Chondrocyte (in vitro differentiated cells): ENCODE measurements around the gene EXOC5. TPM values are rescaled to one million over a fixed set of nuclear protein-coding genes. Genes with fewer than 3 reads are reported as not detected.

Experiments
- DNase-seq: peaks from one replicate; pipeline ENCODE4 v3.0.0; 2021; ENCODE audit warnings: mixed read lengths, low spot score
- H3K27ac Mint-ChIP-seq: one replicate; pipeline ENCODE4 v1.8.0; 2021; ENCODE audit warnings: mild to moderate bottlenecking, moderate library complexity, mixed read lengths; ENCODE audit not compliant: unreplicated experiment
- H3K27me3 Mint-ChIP-seq: 2 replicates; pipeline ENCODE4 v1.8.0; 2021; ENCODE audit warnings: low read depth, mixed read lengths
- H3K36me3 Mint-ChIP-seq: 2 replicates; pipeline ENCODE4 v1.8.0; 2021; ENCODE audit warnings: low read depth, mixed read lengths
- H3K4me1 Mint-ChIP-seq: 2 replicates; pipeline ENCODE4 v1.8.0; 2021; ENCODE audit warnings: low read depth, mild to moderate bottlenecking, mixed read lengths
- H3K4me3 Mint-ChIP-seq: one replicate; pipeline ENCODE4 v1.8.0; 2021; ENCODE audit warnings: mild to moderate bottlenecking, moderate library complexity, mixed read lengths; ENCODE audit not compliant: unreplicated experiment
- H3K9me3 Mint-ChIP-seq: 2 replicates; pipeline ENCODE4 v1.8.0; 2021; ENCODE audit warnings: low read depth, mixed read lengths
- total RNA-seq: library from RNA; stranded (reverse); gene quantifications from 3 replicates; pipeline ENCODE4 v1.2.1, GENCODE V29; 2021
- TF ChIP-seq, protein P1 (sequence below): fragments of 200-600 bp; sonication (generic); IDR thresholded peaks from 2 replicates; pipeline ENCODE4 v1.5.0; 2021; ENCODE audit warnings: antibody characterized with exemption, mild to moderate bottlenecking, moderate library complexity

EXOC5 gene
- total RNA-seq, 1 donor from 2014 or later, result 86.6 TPM

DNA sequence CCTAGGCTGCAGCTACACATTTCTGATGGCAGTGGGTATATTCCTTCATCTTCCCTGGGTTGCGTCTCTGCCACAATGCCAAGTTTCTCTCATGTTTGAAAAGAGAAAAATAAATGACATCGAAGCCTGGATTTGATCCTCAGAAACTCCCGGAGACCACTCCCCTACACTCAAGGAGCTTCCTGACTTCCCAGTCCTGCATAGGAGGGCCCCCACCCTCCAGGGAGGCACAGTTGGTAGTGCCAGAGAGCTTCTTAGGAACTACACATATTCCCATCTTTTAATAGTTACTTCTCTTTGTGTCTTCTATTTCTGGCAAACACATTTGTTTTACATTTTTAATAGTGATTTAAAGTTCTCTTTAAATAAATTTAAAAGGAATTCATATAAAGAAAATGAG lies 30.8 kb upstream of the EXOC5 start:
- no peak overlapping the region for H3K4me3 Mint-ChIP-seq
- no peak for DNase-seq
- TF ChIP-seq, protein P1, sequence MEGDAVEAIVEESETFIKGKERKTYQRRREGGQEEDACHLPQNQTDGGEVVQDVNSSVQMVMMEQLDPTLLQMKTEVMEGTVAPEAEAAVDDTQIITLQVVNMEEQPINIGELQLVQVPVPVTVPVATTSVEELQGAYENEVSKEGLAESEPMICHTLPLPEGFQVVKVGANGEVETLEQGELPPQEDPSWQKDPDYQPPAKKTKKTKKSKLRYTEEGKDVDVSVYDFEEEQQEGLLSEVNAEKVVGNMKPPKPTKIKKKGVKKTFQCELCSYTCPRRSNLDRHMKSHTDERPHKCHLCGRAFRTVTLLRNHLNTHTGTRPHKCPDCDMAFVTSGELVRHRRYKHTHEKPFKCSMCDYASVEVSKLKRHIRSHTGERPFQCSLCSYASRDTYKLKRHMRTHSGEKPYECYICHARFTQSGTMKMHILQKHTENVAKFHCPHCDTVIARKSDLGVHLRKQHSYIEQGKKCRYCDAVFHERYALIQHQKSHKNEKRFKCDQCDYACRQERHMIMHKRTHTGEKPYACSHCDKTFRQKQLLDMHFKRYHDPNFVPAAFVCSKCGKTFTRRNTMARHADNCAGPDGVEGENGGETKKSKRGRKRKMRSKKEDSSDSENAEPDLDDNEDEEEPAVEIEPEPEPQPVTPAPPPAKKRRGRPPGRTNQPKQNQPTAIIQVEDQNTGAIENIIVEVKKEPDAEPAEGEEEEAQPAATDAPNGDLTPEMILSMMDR, result no peak
- no peaks in the 10 kb centered on the region for H3K36me3 Mint-ChIP-seq
- no peak overlapping the region for H3K27ac Mint-ChIP-seq
- no peaks in the 10 kb centered on the region for H3K9me3 Mint-ChIP-seq
- H3K27me3 Mint-ChIP-seq, result peaks cover 6% of the 10 kb centered on the region
- H3K4me1 Mint-ChIP-seq, result no peaks in the 10 kb centered on the region

DNA sequence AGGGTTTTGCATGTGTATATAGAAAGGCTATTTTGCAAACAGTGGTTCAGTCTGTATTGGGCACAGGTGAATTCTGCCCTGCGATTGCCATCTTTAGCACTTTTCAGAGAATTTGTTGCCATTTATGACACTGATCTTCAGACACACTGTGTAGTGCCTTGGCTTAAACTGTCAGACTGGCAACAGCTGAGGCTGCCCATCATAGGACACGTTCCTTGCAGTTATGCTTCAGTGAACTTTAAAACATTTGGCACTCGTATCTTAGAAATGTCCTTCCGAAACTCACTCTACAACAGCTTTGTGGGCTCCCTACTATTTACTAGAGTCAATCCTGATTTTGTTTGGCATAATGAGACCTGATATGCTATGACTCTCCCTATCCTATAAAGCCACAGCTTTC lies 29.1 kb upstream of the EXOC5 start:
- no peak overlapping the region for H3K4me3 Mint-ChIP-seq
- H3K36me3 Mint-ChIP-seq, result no peaks in the 10 kb centered on the region
- no peak overlapping the region for H3K27ac Mint-ChIP-seq
- no peaks in the 10 kb centered on the region for H3K9me3 Mint-ChIP-seq
- H3K4me1 Mint-ChIP-seq, result no peaks in the 10 kb centered on the region
- TF ChIP-seq, protein P1, result no peak
- DNase-seq, result no peak
- no peaks in the 10 kb centered on the region for H3K27me3 Mint-ChIP-seq

DNA sequence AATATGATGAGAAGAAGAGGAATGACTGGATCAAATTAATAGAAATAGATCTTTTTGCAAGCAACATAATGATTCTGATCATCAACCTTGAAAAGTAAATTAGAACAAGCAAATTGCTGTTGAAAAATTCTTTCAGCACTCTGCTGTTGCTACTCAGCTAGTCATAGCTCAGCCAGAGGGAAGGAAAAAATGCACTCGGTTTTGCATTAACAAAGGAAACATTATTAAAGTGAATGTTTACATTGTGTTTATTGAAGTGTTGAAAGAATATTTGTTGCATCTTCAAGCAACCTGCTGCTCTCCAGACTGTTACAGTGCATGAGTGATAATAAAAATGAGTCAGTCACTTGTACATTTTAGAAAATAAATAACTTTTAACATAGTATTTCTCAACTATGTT lies 26.5 kb upstream of the EXOC5 start:
- Mint-ChIP-seq H3K27me3 (no peaks in the 10 kb centered on the region), H3K9me3 (no peaks in the 10 kb centered on the region), H3K4me1 (no peaks in the 10 kb centered on the region), H3K36me3 (peaks cover 2% of the 10 kb centered on the region), H3K4me3 (no peak overlapping the region), H3K27ac (no peak overlapping the region)
- TF ChIP-seq, protein P1, result no peak
- no peak for DNase-seq

DNA sequence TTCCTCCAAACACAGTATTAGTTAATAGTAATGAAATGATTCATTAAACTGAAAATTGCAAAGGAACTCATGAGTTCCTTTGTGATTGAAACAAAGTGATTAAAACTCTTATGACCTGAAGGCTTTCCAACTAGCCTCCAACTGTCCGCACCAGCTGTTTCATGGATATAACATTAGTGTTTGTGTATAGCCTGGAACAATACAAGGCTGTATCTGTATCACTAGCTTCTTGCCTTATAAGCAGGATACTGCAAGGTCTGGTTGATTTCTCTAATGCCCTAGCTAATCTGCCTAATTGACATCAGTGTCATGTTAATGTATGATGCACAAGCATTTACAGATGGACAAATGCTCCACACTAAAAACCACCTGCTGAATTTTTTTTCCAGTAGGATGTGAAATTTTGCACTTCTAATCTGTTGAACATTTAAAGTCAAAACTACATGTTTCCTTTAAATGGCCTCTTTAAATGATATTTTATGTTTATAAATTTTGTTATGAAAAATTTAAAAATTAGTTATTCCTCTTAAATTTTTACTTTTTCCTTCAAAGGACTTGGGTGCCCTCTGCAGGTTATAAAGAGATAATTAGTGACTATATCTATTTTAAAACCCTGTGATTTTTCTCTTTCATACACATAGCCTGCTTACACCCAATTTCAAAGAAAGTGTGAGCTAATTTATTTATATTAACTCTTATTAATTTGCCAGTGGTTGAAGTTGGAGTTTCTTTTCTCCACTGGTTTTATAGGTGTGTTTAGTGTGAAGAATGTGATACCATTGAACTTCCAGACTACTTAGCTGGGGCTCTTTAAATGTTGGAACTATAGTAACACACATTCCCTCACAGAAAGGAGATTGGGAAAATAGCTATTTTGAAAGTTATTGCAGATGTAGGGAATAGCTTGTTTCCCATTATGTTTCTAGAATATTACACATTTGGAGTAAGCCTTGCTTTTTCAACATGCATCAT lies 25.4 kb upstream of the EXOC5 start:
- Mint-ChIP-seq H3K4me1 (no peaks in the 10 kb centered on the region), H3K27me3 (no peaks in the 10 kb centered on the region), H3K36me3 (peaks cover 3% of the 10 kb centered on the region), H3K27ac (no peak overlapping the region), H3K4me3 (no peak overlapping the region), H3K9me3 (no peaks in the 10 kb centered on the region)
- TF ChIP-seq, protein P1, result peak; percentile 83
- no peak for DNase-seq

DNA sequence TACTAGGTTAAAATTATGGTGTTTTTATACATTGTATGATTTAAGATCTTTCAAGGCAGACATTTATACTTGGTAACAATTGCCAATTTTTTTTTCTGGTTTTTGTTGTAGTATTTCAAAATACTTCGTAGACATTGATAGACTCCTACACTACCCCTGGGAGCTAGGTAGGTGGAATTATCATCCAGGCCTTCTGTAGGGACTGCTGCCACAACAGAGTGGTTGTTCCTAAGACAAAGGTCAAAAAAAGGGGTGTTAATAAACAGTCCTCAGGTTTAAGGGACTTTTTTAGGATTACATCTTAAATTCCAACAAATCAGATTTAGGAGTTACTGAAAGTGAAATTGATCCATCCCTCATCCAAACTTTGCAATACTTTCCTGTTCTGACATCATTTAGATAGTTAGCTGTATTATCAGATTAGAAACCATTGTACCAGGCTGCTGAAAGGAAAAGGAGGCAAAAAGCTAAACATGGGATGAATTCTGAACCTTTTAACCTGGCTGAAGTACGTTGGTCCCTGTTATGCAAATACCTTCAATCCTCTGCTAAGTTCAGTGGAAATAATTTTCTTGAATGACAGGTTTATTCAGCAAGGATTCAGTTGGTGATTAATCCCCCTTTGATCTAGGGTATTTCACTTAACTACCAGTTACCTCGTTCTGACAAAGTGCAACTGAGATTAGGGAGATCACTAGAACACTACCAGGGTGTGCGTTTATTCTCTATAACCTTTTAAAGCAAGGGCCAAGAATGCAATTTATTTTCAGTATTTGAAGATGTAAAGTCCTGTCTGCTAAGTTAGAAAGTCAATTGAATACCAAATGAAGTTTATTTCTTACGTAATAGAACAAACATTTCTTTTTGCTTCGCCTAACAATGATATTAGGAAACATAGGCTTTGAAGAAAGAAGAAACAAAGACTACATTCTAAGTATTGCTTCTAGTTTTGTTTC lies 23.3 kb upstream of the EXOC5 start:
- Mint-ChIP-seq H3K9me3 (no peaks in the 10 kb centered on the region), H3K4me3 (no peak overlapping the region), H3K27me3 (no peaks in the 10 kb centered on the region), H3K4me1 (no peaks in the 10 kb centered on the region), H3K27ac (no peak overlapping the region), H3K36me3 (peaks cover 6% of the 10 kb centered on the region)
- TF ChIP-seq, protein P1, result no peak
- DNase-seq, result no peak
